Endodermal cell (in vitro differentiated cells): Measurements from ENCODE around the gene ZNF319. TPM values are rescaled to one million over a fixed set of nuclear protein-coding genes. Genes with fewer than 3 reads are reported as not detected.

Experiments
- DNase-seq: peaks from one replicate; pipeline ENCODE4 v3.0.0-alpha.2; 2017
- H3K27ac ChIP-seq: 2 replicates; pipeline ENCODE4 v1.5.1; 2013; ENCODE audit warnings: mild to moderate bottlenecking, low read depth, low read length, moderate library complexity
- H3K27me3 ChIP-seq: 2 replicates; pipeline ENCODE4 v1.6.1; 2013; ENCODE audit warnings: mild to moderate bottlenecking, low read length, moderate library complexity; ENCODE audit not compliant: insufficient read depth, control insufficient read depth, poor library complexity, severe bottlenecking
- H3K36me3 ChIP-seq: 2 replicates; pipeline ENCODE4 v1.7.0; 2013; ENCODE audit warnings: mild to moderate bottlenecking, low read length, moderate library complexity; ENCODE audit not compliant: control insufficient read depth, insufficient read depth
- H3K4me1 ChIP-seq: one replicate; pipeline ENCODE4 v1.7.0; 2013; ENCODE audit warnings: low read length; ENCODE audit not compliant: control insufficient read depth, insufficient read depth
- H3K4me3 ChIP-seq: 2 replicates; pipeline ENCODE4 v1.5.1; 2013; ENCODE audit warnings: mild to moderate bottlenecking, low read length, moderate library complexity
- H3K9ac ChIP-seq: 2 replicates; pipeline ENCODE4 v1.6.1; 2013; ENCODE audit warnings: mild to moderate bottlenecking, low read length, moderate library complexity; ENCODE audit not compliant: poor library complexity, severe bottlenecking; ENCODE audit errors: extremely low read depth
- H3K9me3 ChIP-seq: 2 replicates; pipeline ENCODE4 v1.6.1; 2013; ENCODE audit warnings: mild to moderate bottlenecking, low read length, moderate library complexity; ENCODE audit not compliant: control insufficient read depth
- H3K27ac Mint-ChIP-seq: 2 replicates; pipeline ENCODE4 v1.8.0; 2020; ENCODE audit warnings: mixed read lengths
- H3K27me3 Mint-ChIP-seq: 2 replicates; pipeline ENCODE4 v1.8.0; 2021; ENCODE audit warnings: mild to moderate bottlenecking, mixed read lengths; ENCODE audit not compliant: insufficient read depth
- H3K36me3 Mint-ChIP-seq: 2 replicates; pipeline ENCODE4 v1.8.0; 2020; ENCODE audit warnings: low read depth, mixed read lengths
- H3K4me1 Mint-ChIP-seq: 2 replicates; pipeline ENCODE4 v1.8.0; 2020; ENCODE audit warnings: mixed read lengths
- H3K4me3 Mint-ChIP-seq: 2 replicates; pipeline ENCODE4 v1.8.0; 2020; ENCODE audit warnings: mild to moderate bottlenecking, moderate library complexity, mixed read lengths
- H3K9me3 Mint-ChIP-seq: 2 replicates; pipeline ENCODE4 v1.8.0; 2020; ENCODE audit warnings: mild to moderate bottlenecking, mixed read lengths
- CTCF ChIP-seq: fragments of 200-600 bp; sonication (generic); conservative IDR thresholded peaks from 2 replicates; pipeline ENCODE4 v1.5.0; 2021; ENCODE audit warnings: antibody characterized with exemption, mild to moderate bottlenecking
- WGBS, 2 experiments: methylation state at CpG; one replicate each; pipeline versions ENCODE4 v1.1.5 to v1.1.7; 2013; ENCODE audit warnings: missing lambda C conversion rate in 2 of 2, mixed read lengths in 1 of 2; ENCODE audit not compliant: insufficient coverage in 1 of 2, insufficient read length in 1 of 2; 5-methylcytosine and 5-hydroxymethylcytosine counted together
- total RNA-seq, 2 donors: library from RNA; stranded (reverse); fragmentation: NEBNext Ultra II Directional in 1 of 2; extraction: Animal tissue kit (Norgen Biotek cat#: 25700) in 1 of 2; gene quantifications; 2 replicates in 1 of 2; 3 replicates in 1 of 2; pipeline ENCODE4 v1.2.1, GENCODE V29; 2021

Gene ZNF319
- total RNA-seq, 2 donors from 2014 or later = 9.8 to 10.8 TPM

GRCh38 chr16:58042001-58042885, 41.8 kb upstream of the ZNF319 start:
- H3K27me3 ChIP-seq = no peaks in the 10 kb centered on the region
- no peaks in the 10 kb centered on the region for H3K9me3 ChIP-seq
- DNase-seq = no peak
- peaks cover 61% of the 10 kb centered on the region for H3K36me3 ChIP-seq
- no peak overlapping the region for H3K4me3 ChIP-seq
- 94 to 97% methylated on average over 9 to 22 of the region's 22 CpGs for WGBS, 2 experiments
- H3K27me3 Mint-ChIP-seq = no peaks in the 10 kb centered on the region
- no peak overlapping the region for H3K4me3 Mint-ChIP-seq
- H3K4me1 ChIP-seq = no peaks in the 10 kb centered on the region
- H3K9me3 Mint-ChIP-seq = no peaks in the 10 kb centered on the region
- H3K27ac Mint-ChIP-seq = no peak overlapping the region
- no peak overlapping the region for H3K27ac ChIP-seq
- no peak for TF ChIP-seq CTCF
- peaks cover 60% of the 10 kb centered on the region for H3K36me3 Mint-ChIP-seq
- no peak overlapping the region for H3K9ac ChIP-seq
- peaks cover 5% of the 10 kb centered on the region for H3K4me1 Mint-ChIP-seq

GRCh38 chr16:58041628-58041955, 41.1 kb upstream of the ZNF319 start:
- H3K36me3 Mint-ChIP-seq = peaks cover 66% of the 10 kb centered on the region
- WGBS, 2 experiments = 93 to 96% methylated on average over 3 to 18 of the region's 18 CpGs
- H3K27ac ChIP-seq = no peak overlapping the region

GRCh38 chr16:58040945-58041627, 40.6 kb upstream of the ZNF319 start:
- Histone ChIP-seq H3K9me3 (no peaks in the 10 kb centered on the region), H3K27ac (no peak overlapping the region), H3K36me3 (peaks cover 68% of the 10 kb centered on the region), H3K4me3 (no peak overlapping the region), H3K9ac (no peak overlapping the region), H3K27me3 (no peaks in the 10 kb centered on the region), H3K4me1 (no peaks in the 10 kb centered on the region)
- Mint-ChIP-seq H3K4me1 (no peaks in the 10 kb centered on the region), H3K27me3 (no peaks in the 10 kb centered on the region), H3K27ac (no peak overlapping the region), H3K36me3 (peaks cover 70% of the 10 kb centered on the region), H3K9me3 (no peaks in the 10 kb centered on the region), H3K4me3 (no peak overlapping the region)
- 94 to 96% methylated on average over 9 to 14 of the region's 14 CpGs for WGBS, 2 experiments
- no peak for DNase-seq
- TF ChIP-seq CTCF = no peak

More at GRCh38 chr16:58041628-58041955, 41.1 kb upstream of the ZNF319 start:
- Histone ChIP-seq H3K9ac (no peak overlapping the region), H3K4me3 (no peak overlapping the region), H3K9me3 (no peaks in the 10 kb centered on the region), H3K36me3 (peaks cover 68% of the 10 kb centered on the region), H3K4me1 (no peaks in the 10 kb centered on the region), H3K27me3 (no peaks in the 10 kb centered on the region)
- no peaks in the 10 kb centered on the region for H3K9me3 Mint-ChIP-seq
- H3K4me1 Mint-ChIP-seq = no peaks in the 10 kb centered on the region
- H3K27ac Mint-ChIP-seq = no peak overlapping the region
- DNase-seq = no peak
- no peak overlapping the region for H3K4me3 Mint-ChIP-seq
- no peaks in the 10 kb centered on the region for H3K27me3 Mint-ChIP-seq
- TF ChIP-seq CTCF = no peak
